ENCODE data around the gene IL15RA.

GRCh38 chr10:5933909-5934546, 43.3 kb downstream of the IL15RA start:
- TF ChIP-seq, protein P1, sequence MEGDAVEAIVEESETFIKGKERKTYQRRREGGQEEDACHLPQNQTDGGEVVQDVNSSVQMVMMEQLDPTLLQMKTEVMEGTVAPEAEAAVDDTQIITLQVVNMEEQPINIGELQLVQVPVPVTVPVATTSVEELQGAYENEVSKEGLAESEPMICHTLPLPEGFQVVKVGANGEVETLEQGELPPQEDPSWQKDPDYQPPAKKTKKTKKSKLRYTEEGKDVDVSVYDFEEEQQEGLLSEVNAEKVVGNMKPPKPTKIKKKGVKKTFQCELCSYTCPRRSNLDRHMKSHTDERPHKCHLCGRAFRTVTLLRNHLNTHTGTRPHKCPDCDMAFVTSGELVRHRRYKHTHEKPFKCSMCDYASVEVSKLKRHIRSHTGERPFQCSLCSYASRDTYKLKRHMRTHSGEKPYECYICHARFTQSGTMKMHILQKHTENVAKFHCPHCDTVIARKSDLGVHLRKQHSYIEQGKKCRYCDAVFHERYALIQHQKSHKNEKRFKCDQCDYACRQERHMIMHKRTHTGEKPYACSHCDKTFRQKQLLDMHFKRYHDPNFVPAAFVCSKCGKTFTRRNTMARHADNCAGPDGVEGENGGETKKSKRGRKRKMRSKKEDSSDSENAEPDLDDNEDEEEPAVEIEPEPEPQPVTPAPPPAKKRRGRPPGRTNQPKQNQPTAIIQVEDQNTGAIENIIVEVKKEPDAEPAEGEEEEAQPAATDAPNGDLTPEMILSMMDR (IDR thresholded peaks at IDR 0.05; ENCODE audit: insufficient read depth, low read length, poor library complexity, severe bottlenecking) = no peak
- no peak for TF ChIP-seq EZH2phosphoT487 (conservative IDR thresholded peaks at IDR 0.05; ENCODE audit: low read length)
